ENCODE results near the gene PHACTR1. TPM values are rescaled to one million over a fixed set of nuclear protein-coding genes. Genes with fewer than 3 reads are reported as not detected.

PHACTR1 gene
- total RNA-seq, 1 donor: 0.43 TPM

GRCh38 chr6:13189710-13190109 is 473.1 kb downstream of the PHACTR1 start:
- H3K4me3 ChIP-seq (ENCODE audit: low read depth, low read length): no peak overlapping the region
- TF ChIP-seq, protein P1, sequence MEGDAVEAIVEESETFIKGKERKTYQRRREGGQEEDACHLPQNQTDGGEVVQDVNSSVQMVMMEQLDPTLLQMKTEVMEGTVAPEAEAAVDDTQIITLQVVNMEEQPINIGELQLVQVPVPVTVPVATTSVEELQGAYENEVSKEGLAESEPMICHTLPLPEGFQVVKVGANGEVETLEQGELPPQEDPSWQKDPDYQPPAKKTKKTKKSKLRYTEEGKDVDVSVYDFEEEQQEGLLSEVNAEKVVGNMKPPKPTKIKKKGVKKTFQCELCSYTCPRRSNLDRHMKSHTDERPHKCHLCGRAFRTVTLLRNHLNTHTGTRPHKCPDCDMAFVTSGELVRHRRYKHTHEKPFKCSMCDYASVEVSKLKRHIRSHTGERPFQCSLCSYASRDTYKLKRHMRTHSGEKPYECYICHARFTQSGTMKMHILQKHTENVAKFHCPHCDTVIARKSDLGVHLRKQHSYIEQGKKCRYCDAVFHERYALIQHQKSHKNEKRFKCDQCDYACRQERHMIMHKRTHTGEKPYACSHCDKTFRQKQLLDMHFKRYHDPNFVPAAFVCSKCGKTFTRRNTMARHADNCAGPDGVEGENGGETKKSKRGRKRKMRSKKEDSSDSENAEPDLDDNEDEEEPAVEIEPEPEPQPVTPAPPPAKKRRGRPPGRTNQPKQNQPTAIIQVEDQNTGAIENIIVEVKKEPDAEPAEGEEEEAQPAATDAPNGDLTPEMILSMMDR (IDR thresholded peaks at IDR 0.05; ENCODE audit: insufficient read depth, low read depth, low read length): no peak
- DNase-seq (ENCODE audit: low read depth): no peak

DNA sequence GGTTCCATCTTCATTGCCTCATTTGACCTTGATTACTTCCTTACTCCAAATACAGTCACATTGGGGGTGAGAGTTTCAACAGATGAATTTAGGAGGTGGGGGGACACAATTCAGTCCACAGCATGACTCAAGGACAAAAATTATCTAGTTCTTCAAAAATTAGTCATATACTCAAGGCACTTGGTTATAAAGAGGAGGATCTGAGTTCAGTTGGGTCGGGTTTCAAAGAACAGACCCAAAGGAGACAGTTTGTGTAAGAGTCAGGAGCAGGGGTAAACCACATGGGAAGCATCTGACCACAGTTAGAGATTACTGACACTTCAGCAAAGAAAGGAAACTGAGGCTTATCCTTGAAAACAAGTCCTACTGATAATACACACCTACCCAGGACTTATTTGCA is 473.8 kb downstream of the PHACTR1 start:
- TF ChIP-seq, protein P1 (IDR thresholded peaks at IDR 0.05; ENCODE audit: insufficient read depth, low read depth, low read length): no peak
- DNase-seq (ENCODE audit: low read depth): no peak
- no peak overlapping the region for H3K4me3 ChIP-seq (ENCODE audit: low read depth, low read length)

GRCh38 chr6:13191461-13191860 is 474.9 kb downstream of the PHACTR1 start:
- H3K4me3 ChIP-seq (ENCODE audit: low read depth, low read length): no peak overlapping the region
- DNase-seq (ENCODE audit: low read depth): no peak
- TF ChIP-seq, protein P1 (IDR thresholded peaks at IDR 0.05; ENCODE audit: insufficient read depth, low read depth, low read length): no peak

GRCh38 chr6:13194852-13195251 is 478.3 kb downstream of the PHACTR1 start:
- H3K4me3 ChIP-seq (ENCODE audit: low read depth, low read length): no peak overlapping the region
- TF ChIP-seq, protein P1 (IDR thresholded peaks at IDR 0.05; ENCODE audit: insufficient read depth, low read depth, low read length): peak; percentile 79
- peak; percentile 65 for DNase-seq (ENCODE audit: low read depth)

DNA sequence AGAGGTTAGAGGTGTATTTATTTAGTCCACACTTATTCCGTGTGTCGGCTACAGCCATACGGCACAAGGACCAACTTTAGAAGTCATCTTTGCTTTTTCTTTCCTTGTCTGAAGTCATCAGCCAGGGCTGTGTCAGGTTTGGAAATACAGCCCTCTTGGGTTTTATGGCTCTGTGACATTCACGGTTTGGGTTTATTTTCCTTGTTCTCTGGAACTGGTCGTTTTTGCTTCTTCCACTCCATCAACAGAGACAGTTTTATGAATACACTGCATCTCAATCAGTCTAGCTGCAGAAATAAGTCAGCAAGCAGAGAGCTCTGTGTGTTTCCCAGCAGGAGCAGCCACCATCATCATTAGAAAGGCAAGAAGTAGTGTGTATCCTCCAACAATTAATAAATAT is 479.2 kb downstream of the PHACTR1 start:
- DNase-seq (ENCODE audit: low read depth): no peak
- no peak overlapping the region for H3K4me3 ChIP-seq (ENCODE audit: low read depth, low read length)
- TF ChIP-seq, protein P1 (IDR thresholded peaks at IDR 0.05; ENCODE audit: insufficient read depth, low read depth, low read length): no peak

DNA sequence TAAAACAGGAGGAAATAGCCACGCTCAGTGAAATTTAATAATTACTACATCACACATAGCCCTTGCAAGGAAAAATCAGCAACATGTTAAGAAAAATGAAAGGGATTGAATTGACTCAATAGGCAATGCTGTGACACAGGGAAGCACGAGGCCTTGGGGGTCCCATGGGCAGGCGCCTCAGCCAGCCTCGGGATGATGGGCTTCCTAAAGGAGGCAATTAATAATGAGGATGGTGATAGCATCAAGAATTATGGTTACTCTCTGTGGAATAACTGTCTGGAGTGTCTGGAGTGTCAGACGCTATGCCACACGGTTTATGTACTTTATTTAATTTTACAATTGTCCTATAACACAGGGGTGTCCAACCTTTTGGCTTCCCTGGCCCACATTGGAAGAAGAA is 481.6 kb downstream of the PHACTR1 start:
- no peak overlapping the region for H3K4me3 ChIP-seq (ENCODE audit: low read depth, low read length)
- no peak for DNase-seq (ENCODE audit: low read depth)
- TF ChIP-seq, protein P1 (IDR thresholded peaks at IDR 0.05; ENCODE audit: insufficient read depth, low read depth, low read length): no peak

- H3K4me3 ChIP-seq (ENCODE audit: low read depth, low read length): no peak overlapping the region
- DNase-seq (ENCODE audit: low read depth): no peak
- TF ChIP-seq, protein P1 (IDR thresholded peaks at IDR 0.05; ENCODE audit: insufficient read depth, low read depth, low read length): no peak
Observed at GRCh38 chr6:13201336-13201735, 484.8 kb downstream of the PHACTR1 start.
